Aortic smooth muscle cell (primary cell): ENCODE results near the gene MAP1S. TPM values are rescaled to one million over a fixed set of nuclear protein-coding genes. Genes with fewer than 3 reads are reported as not detected.

Experiments
- total RNA-seq: library from RNA; depleted of rRNA; stranded (reverse); fragments of >200 nt; gene quantifications from 2 replicates; pipeline ENCODE4 v1.2.3, GENCODE V29; 2014

The MAP1S gene
- total RNA-seq: 27.4 and 29.2 TPM in 2 replicates

GRCh38 chr19:17718947-17719711 lies at the start of gene MAP1S:
MAP1S (plus strand) TSS chr19:17719480; CDS start chr19:17719503, 23 bp downstream.

GRCh38 chr19:17687857-17688784 lies 31.2 kb upstream of the MAP1S start, which contains the start of gene UNC13A:
UNC13A (minus strand) TSS chr19:17688354; CDS start chr19:17688199, 155 bp downstream.

GRCh38 chr19:17751103-17751911 lies 32.0 kb downstream of the MAP1S start, which contains the start of gene FCHO1:
FCHO1 (plus strand) TSS chr19:17751477; CDS start chr19:17755165, 3,688 bp downstream.

Other genes starting within 250 kb of the MAP1S start
- gene SLC27A1, start 249.0 kb upstream of the MAP1S start, total RNA-seq: 22.6 and 22.9 TPM in 2 replicates
- 42.6 and 43.1 TPM in 2 replicates for gene PGLS, start 207.8 kb upstream of the MAP1S start, total RNA-seq
- 59.1 and 66.6 TPM in 2 replicates for gene COLGALT1, start 163.8 kb upstream of the MAP1S start, total RNA-seq
- gene UNC13A, start 31.1 kb upstream of the MAP1S start, total RNA-seq: 10.2 and 11.1 TPM in 2 replicates
- gene FCHO1, start 32.0 kb downstream of the MAP1S start, total RNA-seq: 0.68 and 0.92 TPM in 2 replicates
- gene B3GNT3, start 75.7 kb downstream of the MAP1S start, total RNA-seq: not detected in 2 replicates
- not detected in 2 replicates for gene INSL3, start 102.0 kb downstream of the MAP1S start, total RNA-seq
- 2.2 and 2.3 TPM in 2 replicates for gene JAK3, start 128.5 kb downstream of the MAP1S start, total RNA-seq
- gene RPL18A, start 140.4 kb downstream of the MAP1S start, total RNA-seq: 1,055 and 1,148 TPM in 2 replicates
- gene SLC5A5, start 152.5 kb downstream of the MAP1S start, total RNA-seq: not detected in 2 replicates
- 39.7 and 50.9 TPM in 2 replicates for gene CCDC124, start 213.5 kb downstream of the MAP1S start, total RNA-seq
- not detected in 2 replicates for gene KCNN1, start 247.6 kb downstream of the MAP1S start, total RNA-seq